ENCODE data around the gene SETD5. TPM values are rescaled to one million over a fixed set of nuclear protein-coding genes. Genes with fewer than 3 reads are reported as not detected.

Gene SETD5
- total and polyA plus RNA-seq, 4 donors: 23.7 to 178 (median 67.6) TPM

DNA sequence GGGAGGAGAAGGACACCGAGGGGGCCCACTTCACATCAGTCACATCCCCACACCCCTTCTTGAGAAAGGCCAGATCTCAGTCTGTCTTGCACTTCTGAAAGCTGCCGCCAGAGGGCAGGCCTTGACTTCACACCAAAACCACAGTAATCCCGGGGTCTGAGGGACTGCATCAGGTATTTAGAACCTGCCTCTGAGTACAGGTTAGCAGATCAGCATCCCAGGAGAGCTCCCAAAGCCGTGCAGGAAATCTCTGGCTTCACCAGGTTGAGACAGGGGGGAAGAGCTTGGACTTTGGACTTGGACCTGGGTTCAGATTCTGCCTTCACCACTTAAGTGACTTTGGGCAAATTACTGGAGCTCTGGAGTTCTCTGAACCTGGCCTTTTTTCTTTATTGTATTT, 105.9 kb downstream of the SETD5 start:
- no peak overlapping the region for H3K27ac ChIP-seq (ENCODE audit: low read depth in 1 of 2, low read length in 1 of 2)
- H3K4me3 ChIP-seq: no peak overlapping the region
- peaks cover 0 to 32% (median 11%) of the 10 kb centered on the region in 3 donors for H3K27me3 ChIP-seq (ENCODE audit: control insufficient read depth in 3 of 3, insufficient read depth in 3 of 3, low read length in 2 of 3)
- DNase-seq (peak; percentile 61 to 73 (median 73)), ATAC-seq (ENCODE audit: insufficient read depth, low FRiP score) (peak; percentile 24)
- no peaks in the 10 kb centered on the region for H3K9me3 ChIP-seq (ENCODE audit: control insufficient read depth in 4 of 4, insufficient read depth in 3 of 4, low read length in 3 of 4)
- peaks cover 0 to 6% (median 0%) of the 10 kb centered on the region in 5 donors for H3K4me1 ChIP-seq (ENCODE audit: control insufficient read depth in 5 of 5, insufficient read depth in 5 of 5, low read length in 5 of 5)
- TF ChIP-seq CTCF (IDR thresholded peaks at IDR 0.05; ENCODE audit: control extremely low read depth, extremely low read depth): peak; percentile 57
- 5 to 8% methylated on average over 4 of the region's 4 CpGs for WGBS, 2 donors
- no peaks in the 10 kb centered on the region for H3K36me3 ChIP-seq (ENCODE audit: control insufficient read depth in 4 of 4, insufficient read depth in 4 of 4, low read length in 4 of 4)
- no peak overlapping the region for H3K9ac ChIP-seq (ENCODE audit: insufficient read depth in 1 of 2, low read length in 2 of 2)

GRCh38 chr3:9507586-9508578, 110.5 kb downstream of the SETD5 start:
- DNase-seq (no peak), ATAC-seq (ENCODE audit: insufficient read depth, low FRiP score) (no peak)
- Histone ChIP-seq H3K27ac (ENCODE audit: low read depth in 1 of 2, low read length in 1 of 2) (no peak overlapping the region), H3K4me3 (no peak overlapping the region), H3K9ac (ENCODE audit: insufficient read depth in 1 of 2, low read length in 2 of 2) (no peak overlapping the region), H3K9me3 (ENCODE audit: control insufficient read depth in 4 of 4, insufficient read depth in 3 of 4, low read length in 3 of 4) (no peaks in the 10 kb centered on the region), H3K4me1 (ENCODE audit: control insufficient read depth in 5 of 5, insufficient read depth in 5 of 5, low read length in 5 of 5) (no peaks in the 10 kb centered on the region), H3K27me3 (ENCODE audit: control insufficient read depth in 3 of 3, insufficient read depth in 3 of 3, low read length in 2 of 3) (peaks cover 0 to 11% (median 3%) of the 10 kb centered on the region in 3 donors), H3K36me3 (ENCODE audit: control insufficient read depth in 4 of 4, insufficient read depth in 4 of 4, low read length in 4 of 4) (no peaks in the 10 kb centered on the region)
- no peak for TF ChIP-seq CTCF (IDR thresholded peaks at IDR 0.05; ENCODE audit: control extremely low read depth, extremely low read depth)
- WGBS, 2 donors: 63 to 68% methylated on average over 14 of the region's 14 CpGs

DNA sequence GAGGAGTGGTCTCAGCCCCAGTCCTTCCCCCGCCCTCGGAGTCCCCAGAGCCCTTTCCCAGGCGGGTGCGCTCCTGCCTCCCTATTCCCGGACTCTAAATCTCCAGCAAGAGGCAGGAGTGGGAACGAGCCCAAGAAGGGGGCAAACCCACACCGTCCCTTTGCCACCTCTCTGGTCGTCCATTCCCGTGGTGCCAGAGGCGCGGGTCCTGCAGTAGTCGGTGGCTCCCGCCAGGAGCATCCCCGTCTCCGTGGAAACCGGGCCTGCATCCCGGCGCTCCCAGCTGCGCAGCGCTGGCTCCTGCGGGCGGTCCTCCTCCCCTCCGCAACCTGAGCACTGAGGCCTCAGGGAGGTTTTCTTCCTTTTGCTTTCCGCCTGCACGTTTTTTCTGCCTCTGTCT, 111.4 kb downstream of the SETD5 start:
- Histone ChIP-seq H3K9me3 (ENCODE audit: control insufficient read depth in 4 of 4, insufficient read depth in 3 of 4, low read length in 3 of 4) (no peaks in the 10 kb centered on the region), H3K36me3 (ENCODE audit: control insufficient read depth in 4 of 4, insufficient read depth in 4 of 4, low read length in 4 of 4) (no peaks in the 10 kb centered on the region), H3K27me3 (ENCODE audit: control insufficient read depth in 3 of 3, insufficient read depth in 3 of 3, low read length in 2 of 3) (peaks cover 0 to 11% (median 3%) of the 10 kb centered on the region in 3 donors), H3K4me1 (ENCODE audit: control insufficient read depth in 5 of 5, insufficient read depth in 5 of 5, low read length in 5 of 5) (no peaks in the 10 kb centered on the region), H3K27ac (ENCODE audit: low read depth in 1 of 2, low read length in 1 of 2) (no peak overlapping the region), H3K4me3 (no peak overlapping the region), H3K9ac (ENCODE audit: insufficient read depth in 1 of 2, low read length in 2 of 2) (no peak overlapping the region)
- TF ChIP-seq CTCF (IDR thresholded peaks at IDR 0.05; ENCODE audit: control extremely low read depth, extremely low read depth): no peak
- DNase-seq (no peak), ATAC-seq (ENCODE audit: insufficient read depth, low FRiP score) (no peak)
- WGBS, 2 donors: 14 to 21% methylated on average over 24 to 25 of the region's 25 CpGs

Data from lung (tissue), 12 donors.